GM23248 (cell line): ENCODE results near the gene SAT2. TPM values are rescaled to one million over a fixed set of nuclear protein-coding genes. Genes with fewer than 3 reads are reported as not detected.

Source experiments
- DNase-seq: peaks from one replicate; pipeline ENCODE4 v3.0.0-alpha.2; 2015
- H2AFZ ChIP-seq: fragments of 200-600 bp; sonication (generic); 2 replicates; pipeline ENCODE4 v1.6.1; 2016; ENCODE audit warnings: antibody characterized with exemption
- H3F3A ChIP-seq: fragments of 200-600 bp; sonication (generic); 2 replicates; pipeline ENCODE4 v1.6.1; 2016; ENCODE audit warnings: mild to moderate bottlenecking, antibody characterized with exemption, mixed run types; ENCODE audit not compliant: insufficient read depth
- H3K27ac ChIP-seq: fragments of 200-600 bp; sonication (generic); 2 replicates; pipeline ENCODE4 v1.5.1; 2016; ENCODE audit warnings: mild to moderate bottlenecking
- H3K27me3 ChIP-seq: fragments of 200-600 bp; sonication (generic); replicated peaks from 2 replicates; pipeline ENCODE4 v1.6.1; 2016; ENCODE audit warnings: mild to moderate bottlenecking; ENCODE audit not compliant: insufficient read depth
- H3K36me3 ChIP-seq: fragments of 200-600 bp; sonication (generic); 2 replicates; pipeline ENCODE4 v1.6.1; 2016; ENCODE audit warnings: low read depth, mild to moderate bottlenecking
- H3K4me1 ChIP-seq: fragments of 200-600 bp; sonication (generic); 2 replicates; pipeline ENCODE4 v1.6.1; 2016; ENCODE audit warnings: mild to moderate bottlenecking; ENCODE audit not compliant: insufficient read depth
- H3K4me2 ChIP-seq: fragments of 200-600 bp; sonication (generic); one replicate; pipeline ENCODE4 v1.6.1; 2016; ENCODE audit warnings: mild to moderate bottlenecking; ENCODE audit not compliant: unreplicated experiment
- H3K4me3 ChIP-seq: fragments of 200-600 bp; sonication (generic); 2 replicates; pipeline ENCODE4 v1.5.1; 2016; ENCODE audit warnings: mild to moderate bottlenecking
- H3K79me2 ChIP-seq: fragments of 200-600 bp; sonication (generic); 2 replicates; pipeline ENCODE4 v1.6.1; 2016; ENCODE audit warnings: mild to moderate bottlenecking; ENCODE audit not compliant: insufficient read depth
- H3K9ac ChIP-seq: fragments of 200-600 bp; sonication (generic); 2 replicates; pipeline ENCODE4 v1.6.1; 2016; ENCODE audit warnings: mild to moderate bottlenecking
- H3K9me2 ChIP-seq: fragments of 200-600 bp; sonication (generic); 2 replicates; pipeline ENCODE4 v1.6.1; 2016; ENCODE audit warnings: mixed run types, mild to moderate bottlenecking, moderate library complexity; ENCODE audit not compliant: insufficient read depth
- H3K9me3 ChIP-seq: fragments of 200-600 bp; sonication (generic); one replicate; pipeline ENCODE4 v1.6.1; 2017; ENCODE audit warnings: low read depth
- H4K20me1 ChIP-seq: fragments of 200-600 bp; sonication (generic); 2 replicates; pipeline ENCODE4 v1.6.0; 2016; ENCODE audit not compliant: insufficient read depth
- EZH2 ChIP-seq: fragments of 200-600 bp; sonication (generic); IDR thresholded peaks from 2 replicates; pipeline ENCODE4 v1.6.1; 2018; ENCODE audit warnings: antibody characterized with exemption, mild to moderate bottlenecking; ENCODE audit not compliant: insufficient read depth, poor library complexity, severe bottlenecking
- EZH2phosphoT487 ChIP-seq: fragments of 200-600 bp; sonication (generic); IDR thresholded peaks from 2 replicates; pipeline ENCODE4 v1.6.1; 2018; ENCODE audit warnings: antibody characterized with exemption, moderate library complexity, mild to moderate bottlenecking, low read depth; ENCODE audit not compliant: insufficient read depth
- WGBS, 2 experiments: methylation state at CpG; one replicate each; pipeline ENCODE4 v1.1.6; 2015 to 2017; ENCODE audit warnings: low lambda C conversion rate in 2 of 2, low coverage in 1 of 2; ENCODE audit errors: missing lambda C conversion rate in 2 of 2; 5-methylcytosine and 5-hydroxymethylcytosine counted together
- in situ Hi-C: fragments of 300-500 bp; cut with MboI; formaldehyde crosslinking; loops from 2 replicates; pipeline ENCODE4 v1.15.0; 2020
- polyA plus RNA-seq: library from polyadenylated mRNA; unstranded; fragments of >200 nt; fragmentation: Nextera tagmentation; extraction: Ambion mirVana; gene quantifications from 2 replicates; pipeline ENCODE4 v1.2.1, GENCODE V29; 2016
- small RNA-seq: library from RNA; depleted of rRNA; stranded (forward); fragments of <200 nt; gene quantifications from one replicate; pipeline ENCODE3, GENCODE V24; 2014; ENCODE audit warnings: low read depth, low replicate concordance
- total RNA-seq: library from RNA; depleted of rRNA; stranded (reverse); fragments of >200 nt; shearing (Covaris generic); gene quantifications from 2 replicates; pipeline ENCODE4 v1.2.3, GENCODE V29; 2014; rRNA removed

Gene SAT2
- total and polyA plus RNA-seq, 2 experiments from 2014 or later, result 31.8 to 41.4 TPM

DNA sequence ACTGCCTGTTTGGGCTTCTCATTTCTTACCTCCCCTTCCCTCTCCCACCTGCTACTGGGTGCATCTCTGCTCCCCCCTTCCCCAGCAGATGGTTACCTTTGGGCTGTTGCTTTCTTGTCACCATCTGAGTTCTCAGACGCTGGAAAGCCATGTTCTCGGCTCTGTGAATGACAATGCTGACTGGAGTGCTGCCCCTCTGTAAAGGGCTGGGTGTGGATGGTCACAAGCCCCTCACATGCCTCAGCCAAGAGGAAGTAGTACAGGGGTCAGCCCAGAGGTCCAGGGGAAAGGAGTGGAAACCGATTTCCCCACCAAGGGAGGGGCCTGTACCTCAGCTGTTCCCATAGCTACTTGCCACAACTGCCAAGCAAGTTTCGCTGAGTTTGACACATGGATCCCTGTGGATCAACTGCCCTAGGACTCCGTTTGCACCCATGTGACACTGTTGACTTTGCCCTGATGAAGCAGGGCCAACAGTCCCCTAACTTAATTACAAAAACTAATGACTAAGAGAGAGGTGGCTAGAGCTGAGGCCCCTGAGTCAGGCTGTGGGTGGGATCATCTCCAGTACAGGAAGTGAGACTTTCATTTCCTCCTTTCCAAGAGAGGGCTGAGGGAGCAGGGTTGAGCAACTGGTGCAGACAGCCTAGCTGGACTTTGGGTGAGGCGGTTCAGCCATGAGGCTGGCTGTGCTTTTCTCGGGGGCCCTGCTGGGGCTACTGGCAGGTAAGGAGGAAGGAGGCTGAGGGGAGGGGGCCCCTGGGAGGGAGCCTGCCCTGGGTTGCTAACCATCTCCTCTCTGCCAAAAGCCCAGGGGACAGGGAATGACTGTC lies 48.4 kb downstream of the SAT2 start, which contains the start of gene CD68:
CD68 (plus strand) TSS at position 638 of the 833 bp plus-strand sequence; CDS start at position 678, 40 bp downstream.
- WGBS, 2 experiments, result 1 to 2% methylated on average over 7 of the region's 7 CpGs
- H3K79me2 ChIP-seq, result peaks cover 75% of the 10 kb centered on the region
- peaks cover 29% of the 10 kb centered on the region for H4K20me1 ChIP-seq
- peak within 1 kb of the TSS; percentile 48 for H3K4me3 ChIP-seq
- H3K27ac ChIP-seq, result peak within 1 kb of the TSS; percentile 96
- TF ChIP-seq EZH2phosphoT487, result no peak
- TF ChIP-seq EZH2, result no peak
- in situ Hi-C loops, result no loop called here
- no peaks in the 10 kb centered on the region for H3K9me2 ChIP-seq
- H3K4me1 ChIP-seq, result peaks cover 51% of the 10 kb centered on the region
- H3K27me3 ChIP-seq, result no peaks in the 10 kb centered on the region
- peak within 1 kb of the TSS; percentile 55 for H3K4me2 ChIP-seq
- peaks cover 57% of the 10 kb centered on the region for H3F3A ChIP-seq
- peak within 1 kb of the TSS; percentile 80 for H3K9ac ChIP-seq
- peaks cover 40% of the 10 kb centered on the region for H3K36me3 ChIP-seq
- peak; percentile 98 for DNase-seq
- no peaks in the 10 kb centered on the region for H3K9me3 ChIP-seq
- H2AFZ ChIP-seq, result no peak within 1 kb of the TSS

DNA sequence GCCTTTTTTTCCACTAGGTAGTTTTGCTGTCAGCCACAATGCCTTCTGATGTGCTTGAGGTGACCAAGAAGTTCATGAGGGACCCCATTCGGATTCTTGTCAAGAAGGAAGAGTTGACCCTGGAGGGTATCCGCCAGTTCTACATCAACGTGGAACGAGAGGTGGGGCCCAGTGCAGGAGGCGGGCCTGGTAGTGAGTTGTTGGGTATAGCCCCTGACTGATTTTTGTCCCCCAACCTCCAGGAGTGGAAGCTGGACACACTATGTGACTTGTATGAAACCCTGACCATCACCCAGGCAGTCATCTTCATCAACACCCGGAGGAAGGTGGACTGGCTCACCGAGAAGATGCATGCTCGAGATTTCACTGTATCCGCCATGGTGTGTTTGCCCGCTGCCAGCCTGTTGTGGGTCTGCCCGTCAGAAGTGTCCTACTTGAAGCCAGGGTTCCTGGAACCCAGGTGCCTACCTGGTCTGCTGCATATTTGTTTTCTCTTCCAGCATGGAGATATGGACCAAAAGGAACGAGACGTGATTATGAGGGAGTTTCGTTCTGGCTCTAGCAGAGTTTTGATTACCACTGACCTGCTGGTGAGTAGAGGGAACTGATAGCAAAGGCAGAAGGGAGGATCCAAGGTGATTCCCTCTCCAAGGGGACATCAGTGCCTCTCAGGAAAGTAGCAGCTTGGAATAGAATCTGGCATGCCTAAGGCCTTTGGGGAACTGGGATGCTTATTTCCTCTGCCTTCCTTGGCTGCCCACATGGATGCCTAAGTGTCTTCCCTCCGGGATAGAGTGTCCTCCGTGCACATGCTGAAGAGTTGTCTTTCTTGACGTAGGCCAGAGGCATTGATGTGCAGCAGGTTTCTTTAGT lies 50.1 kb downstream of the SAT2 start:
- Histone ChIP-seq H3K27ac (peak overlapping the region; percentile 96), H4K20me1 (peaks cover 33% of the 10 kb centered on the region), H3K9me2 (no peaks in the 10 kb centered on the region), H3F3A (peaks cover 60% of the 10 kb centered on the region), H3K27me3 (no peaks in the 10 kb centered on the region), H3K4me2 (no peak overlapping the region), H2AFZ (no peak overlapping the region), H3K36me3 (peaks cover 44% of the 10 kb centered on the region), H3K9me3 (no peaks in the 10 kb centered on the region), H3K4me3 (no peak overlapping the region), H3K79me2 (peaks cover 81% of the 10 kb centered on the region), H3K9ac (peak overlapping the region; percentile 99; the same call in 1 of the 2 replicates), H3K4me1 (peaks cover 43% of the 10 kb centered on the region)
- 70 to 72% methylated on average over 17 of the region's 17 CpGs for WGBS, 2 experiments
- in situ Hi-C loops, result no loop called here
- no peak for DNase-seq
- no peak for TF ChIP-seq EZH2phosphoT487
- TF ChIP-seq EZH2, result no peak

DNA sequence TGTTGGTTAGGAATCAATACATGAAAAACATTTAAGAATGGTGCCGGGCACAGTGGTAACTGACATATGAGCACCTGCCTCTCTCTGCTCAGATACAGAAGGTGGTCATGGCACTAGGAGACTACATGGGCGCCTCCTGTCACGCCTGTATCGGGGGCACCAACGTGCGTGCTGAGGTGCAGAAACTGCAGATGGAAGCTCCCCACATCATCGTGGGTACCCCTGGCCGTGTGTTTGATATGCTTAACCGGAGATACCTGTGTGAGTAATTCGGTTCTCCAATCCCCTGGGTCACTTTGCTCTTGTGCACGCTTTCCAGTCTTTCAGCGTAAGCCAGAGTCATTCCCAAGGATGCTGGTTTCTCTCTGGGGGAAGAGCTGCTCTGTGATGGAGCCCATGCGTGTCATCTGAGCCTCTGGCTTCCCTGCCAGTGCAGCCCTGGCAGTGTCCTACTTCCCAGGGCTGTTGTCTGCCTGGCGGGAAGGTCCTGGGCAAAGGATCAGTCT lies 51.1 kb downstream of the SAT2 start:
- Histone ChIP-seq H3K9ac (peak overlapping the region; percentile 99), H3K4me1 (peaks cover 37% of the 10 kb centered on the region), H3K4me3 (no peak overlapping the region; the same call in 1 of the 2 replicates), H3K36me3 (peaks cover 44% of the 10 kb centered on the region), H3K9me2 (no peaks in the 10 kb centered on the region), H2AFZ (no peak overlapping the region), H3K4me2 (peak overlapping the region; percentile 79), H3F3A (peaks cover 63% of the 10 kb centered on the region), H3K79me2 (peaks cover 75% of the 10 kb centered on the region), H3K27me3 (no peaks in the 10 kb centered on the region), H3K27ac (peak overlapping the region; percentile 96), H4K20me1 (peaks cover 33% of the 10 kb centered on the region), H3K9me3 (no peaks in the 10 kb centered on the region)
- TF ChIP-seq EZH2phosphoT487, result no peak
- peak; percentile 32 for DNase-seq
- WGBS, 2 experiments, result 61 to 67% methylated on average over 14 of the region's 14 CpGs
- in situ Hi-C loops, result no loop called here

Small RNA genes lying within 50 kb of the gene (small RNA-seq; reads per million reads assigned to genes)
- not detected for gene CD68
- gene SNORD10, result not detected

Other genes with a start within 250 kb of the SAT2 start
- 0.43 and 2.7 TPM in 2 replicates for gene TNK1, start 246.7 kb downstream of the SAT2 start, total RNA-seq
- gene TNK1, start 246.7 kb downstream of the SAT2 start, polyA plus RNA-seq, result 1.1 and 1.2 TPM in 2 replicates
- 72.8 and 73.9 TPM in 2 replicates for gene PLSCR3, start 233.3 kb downstream of the SAT2 start, total RNA-seq
- gene PLSCR3, start 233.3 kb downstream of the SAT2 start, polyA plus RNA-seq, result 136 and 153 TPM in 2 replicates
- gene TMEM256, start 223.7 kb downstream of the SAT2 start, total RNA-seq, result 18.0 and 59.3 TPM in 2 replicates
- gene TMEM256, start 223.7 kb downstream of the SAT2 start, polyA plus RNA-seq, result 40.1 and 44.2 TPM in 2 replicates
- gene NLGN2, start 220.0 kb downstream of the SAT2 start, total RNA-seq, result 8.0 and 9.5 TPM in 2 replicates
- 3.3 and 3.5 TPM in 2 replicates for gene NLGN2, start 220.0 kb downstream of the SAT2 start, polyA plus RNA-seq
- gene SPEM1, start 207.5 kb downstream of the SAT2 start, total RNA-seq, result not detected in 2 replicates
- gene SPEM1, start 207.5 kb downstream of the SAT2 start, polyA plus RNA-seq, result not detected in 2 replicates
- not detected in 2 replicates for gene SPEM2, start 202.2 kb downstream of the SAT2 start, total RNA-seq
- not detected in 2 replicates for gene SPEM2, start 202.2 kb downstream of the SAT2 start, polyA plus RNA-seq
- gene SPEM3, start 199.0 kb downstream of the SAT2 start, total RNA-seq, result not detected in 2 replicates
- not detected in 2 replicates for gene SPEM3, start 199.0 kb downstream of the SAT2 start, polyA plus RNA-seq
- 3.2 and 7.7 TPM in 2 replicates for gene TMEM102, start 192.4 kb downstream of the SAT2 start, total RNA-seq
- 3.4 and 4.3 TPM in 2 replicates for gene TMEM102, start 192.4 kb downstream of the SAT2 start, polyA plus RNA-seq
- gene FGF11, start 188.3 kb downstream of the SAT2 start, total RNA-seq, result not detected in 2 replicates
- gene FGF11, start 188.3 kb downstream of the SAT2 start, polyA plus RNA-seq, result 0.22 and 0.36 TPM in 2 replicates
- 3.9 and 4.9 TPM in 2 replicates for gene CHRNB1, start 182.8 kb downstream of the SAT2 start, total RNA-seq
- 3.5 and 4.2 TPM in 2 replicates for gene CHRNB1, start 182.8 kb downstream of the SAT2 start, polyA plus RNA-seq
- gene ZBTB4, start 148.2 kb downstream of the SAT2 start, total RNA-seq, result 32.9 and 35.9 TPM in 2 replicates
- gene ZBTB4, start 148.2 kb downstream of the SAT2 start, polyA plus RNA-seq, result 17.7 and 18.2 TPM in 2 replicates
- gene SLC35G6, start 146.4 kb downstream of the SAT2 start, total RNA-seq, result not detected in 2 replicates
- gene SLC35G6, start 146.4 kb downstream of the SAT2 start, polyA plus RNA-seq, result 0.14 TPM in 1 of 2 replicates, not detected in the other
- gene POLR2A, start 143.5 kb downstream of the SAT2 start, total RNA-seq, result 45.9 and 46.2 TPM in 2 replicates
- gene POLR2A, start 143.5 kb downstream of the SAT2 start, polyA plus RNA-seq, result 74.1 and 75.7 TPM in 2 replicates
- gene TNFSF12, start 78.8 kb downstream of the SAT2 start, total RNA-seq, result 21.9 and 34.3 TPM in 2 replicates
- gene TNFSF12, start 78.8 kb downstream of the SAT2 start, polyA plus RNA-seq, result 14.0 and 18.7 TPM in 2 replicates
- gene TNFSF13, start 69.1 kb downstream of the SAT2 start, total RNA-seq, result 1.5 TPM in 1 of 2 replicates, not detected in the other
- gene TNFSF13, start 69.1 kb downstream of the SAT2 start, polyA plus RNA-seq, result 1.4 and 2.0 TPM in 2 replicates
- gene SENP3, start 65.9 kb downstream of the SAT2 start, total RNA-seq, result 82.5 and 111 TPM in 2 replicates
- gene SENP3, start 65.9 kb downstream of the SAT2 start, polyA plus RNA-seq, result 1.3 and 1.9 TPM in 2 replicates
- 51.1 and 55.0 TPM in 2 replicates for gene CD68, start 48.2 kb downstream of the SAT2 start, total RNA-seq
- gene CD68, start 48.2 kb downstream of the SAT2 start, polyA plus RNA-seq, result 84.5 and 88.1 TPM in 2 replicates
- 127 and 195 TPM in 2 replicates for gene MPDU1, start 44.0 kb downstream of the SAT2 start, total RNA-seq
- 63.2 and 65.9 TPM in 2 replicates for gene MPDU1, start 44.0 kb downstream of the SAT2 start, polyA plus RNA-seq
- 3.9 TPM in 1 of 2 replicates, not detected in the other for gene SOX15, start 37.7 kb downstream of the SAT2 start, total RNA-seq
- 0.71 and 1.1 TPM in 2 replicates for gene SOX15, start 37.7 kb downstream of the SAT2 start, polyA plus RNA-seq
- gene FXR2, start 12.9 kb downstream of the SAT2 start, total RNA-seq, result 44.5 and 57.1 TPM in 2 replicates
- 10.9 and 13.5 TPM in 2 replicates for gene FXR2, start 12.9 kb downstream of the SAT2 start, polyA plus RNA-seq
- gene SHBG, start 2.3 kb upstream of the SAT2 start, total RNA-seq, result 6.1 TPM in 1 of 2 replicates, not detected in the other
- 0.96 and 1.0 TPM in 2 replicates for gene SHBG, start 2.3 kb upstream of the SAT2 start, polyA plus RNA-seq
- gene ATP1B2, start 23.1 kb upstream of the SAT2 start, total RNA-seq, result not detected in 2 replicates
- 0.24 TPM in 1 of 2 replicates, not detected in the other for gene ATP1B2, start 23.1 kb upstream of the SAT2 start, polyA plus RNA-seq
- 26.2 and 42.7 TPM in 2 replicates for gene TP53, start 59.7 kb upstream of the SAT2 start, total RNA-seq
- gene TP53, start 59.7 kb upstream of the SAT2 start, polyA plus RNA-seq, result 29.8 and 30.8 TPM in 2 replicates
- gene WRAP53, start 60.7 kb upstream of the SAT2 start, total RNA-seq, result 1.6 and 5.9 TPM in 2 replicates
- 11.8 and 13.1 TPM in 2 replicates for gene WRAP53, start 60.7 kb upstream of the SAT2 start, polyA plus RNA-seq
- gene EFNB3, start 77.4 kb upstream of the SAT2 start, total RNA-seq, result 1.8 and 3.0 TPM in 2 replicates
- gene EFNB3, start 77.4 kb upstream of the SAT2 start, polyA plus RNA-seq, result 0.96 and 0.99 TPM in 2 replicates
- not detected in 2 replicates for gene DNAH2, start 89.9 kb upstream of the SAT2 start, total RNA-seq
- gene DNAH2, start 89.9 kb upstream of the SAT2 start, polyA plus RNA-seq, result not detected in 2 replicates
- gene KDM6B, start 206.4 kb upstream of the SAT2 start, total RNA-seq, result 0.76 and 1.3 TPM in 2 replicates
- gene KDM6B, start 206.4 kb upstream of the SAT2 start, polyA plus RNA-seq, result 1.6 and 2.3 TPM in 2 replicates
- not detected in 2 replicates for gene TMEM88, start 227.2 kb upstream of the SAT2 start, total RNA-seq
- 0.23 TPM in 1 of 2 replicates, not detected in the other for gene TMEM88, start 227.2 kb upstream of the SAT2 start, polyA plus RNA-seq
- 70.4 and 71.5 TPM in 2 replicates for gene NAA38, start 229.7 kb upstream of the SAT2 start, total RNA-seq
- 185 and 196 TPM in 2 replicates for gene NAA38, start 229.7 kb upstream of the SAT2 start, polyA plus RNA-seq
- 11.0 and 20.6 TPM in 2 replicates for gene CYB5D1, start 230.2 kb upstream of the SAT2 start, total RNA-seq
- gene CYB5D1, start 230.2 kb upstream of the SAT2 start, polyA plus RNA-seq, result 8.6 and 9.9 TPM in 2 replicates